HG02763 (cell line): ENCODE data around the gene SYNPR.

Experiments used
- ATAC-seq: cut with Tn5 transposase; IDR thresholded peaks from one replicate; pipeline ENCODE4 v1.9.1; 2021; ENCODE audit warnings: mild to moderate bottlenecking, moderate library complexity; ENCODE audit not compliant: unreplicated experiment

SYNPR gene

DNA sequence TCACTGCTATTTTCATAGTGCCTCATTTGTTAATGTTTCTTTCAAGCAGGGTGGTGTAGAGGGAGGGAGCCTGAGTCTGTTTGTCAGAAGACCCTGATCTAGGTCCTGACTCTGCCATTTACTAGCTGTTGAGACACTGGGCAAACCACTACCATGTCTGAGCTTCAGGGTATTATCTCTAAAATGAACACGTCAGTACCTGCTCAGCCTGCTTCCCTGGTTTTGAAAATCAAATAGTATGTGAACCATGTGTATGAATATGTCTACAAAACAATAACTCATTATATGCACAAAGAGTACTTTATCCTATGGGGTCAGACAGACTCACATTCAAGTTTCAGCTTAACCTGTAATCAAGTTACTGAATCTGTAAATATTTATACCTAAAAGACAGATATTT lies 25.1 kb downstream of the SYNPR start:
- ATAC-seq = no peak

DNA sequence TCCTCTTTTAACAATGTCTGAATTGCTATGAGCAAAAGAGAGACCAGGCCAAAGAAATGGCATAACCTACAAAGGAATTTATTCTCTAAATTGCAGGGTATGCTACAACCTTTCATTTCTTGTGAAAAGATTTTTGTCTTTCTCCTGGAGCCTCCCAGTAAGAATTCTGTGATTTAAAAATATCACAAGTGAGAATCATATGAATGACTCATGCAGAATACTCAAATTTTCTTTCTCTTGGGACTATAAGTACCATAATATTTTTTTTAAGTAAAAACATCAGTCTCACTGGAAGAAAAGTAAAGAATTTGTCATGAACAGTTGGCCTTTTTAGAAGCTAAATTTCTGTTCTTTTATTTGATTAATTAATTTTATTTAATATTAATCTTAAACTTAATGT lies 26.3 kb downstream of the SYNPR start:
- no peak for ATAC-seq

DNA sequence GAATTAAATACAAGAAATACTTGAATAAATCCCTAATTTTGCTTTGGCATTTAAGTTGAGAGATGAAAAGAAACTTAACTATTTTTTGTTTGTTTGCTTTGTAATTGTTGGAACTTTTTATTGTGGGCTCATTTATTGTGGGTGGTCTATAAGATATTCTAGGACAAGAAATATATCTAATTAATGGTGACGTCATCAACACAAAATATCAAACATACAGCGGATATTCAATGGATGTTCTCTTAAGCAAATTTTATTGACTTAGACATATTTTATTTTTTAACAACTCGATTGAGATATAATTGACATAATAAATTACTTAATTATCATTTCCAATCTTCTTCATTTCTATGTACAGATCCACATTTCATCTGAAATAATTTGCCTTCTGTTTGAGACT lies 30.0 kb downstream of the SYNPR start:
- no peak for ATAC-seq

DNA sequence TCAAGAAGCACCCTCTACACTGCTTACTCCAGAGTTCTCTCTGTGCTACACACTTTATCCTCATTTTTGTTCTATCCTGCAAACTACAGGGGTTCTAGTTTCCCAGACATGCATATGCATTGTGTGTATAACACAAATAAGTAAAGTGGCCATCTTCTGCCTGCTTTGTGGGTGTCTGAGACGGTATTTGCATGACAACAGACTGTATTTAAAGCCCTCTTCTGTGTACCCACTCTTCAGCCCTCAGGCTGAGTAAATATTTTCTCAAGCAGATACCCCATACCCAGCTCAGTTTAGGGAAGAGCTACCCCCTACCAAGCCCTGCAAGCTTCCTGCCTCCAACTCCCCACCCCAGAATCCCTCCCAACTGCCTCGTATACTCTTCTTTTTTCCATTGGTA lies 31.7 kb downstream of the SYNPR start:
- ATAC-seq = no peak

DNA sequence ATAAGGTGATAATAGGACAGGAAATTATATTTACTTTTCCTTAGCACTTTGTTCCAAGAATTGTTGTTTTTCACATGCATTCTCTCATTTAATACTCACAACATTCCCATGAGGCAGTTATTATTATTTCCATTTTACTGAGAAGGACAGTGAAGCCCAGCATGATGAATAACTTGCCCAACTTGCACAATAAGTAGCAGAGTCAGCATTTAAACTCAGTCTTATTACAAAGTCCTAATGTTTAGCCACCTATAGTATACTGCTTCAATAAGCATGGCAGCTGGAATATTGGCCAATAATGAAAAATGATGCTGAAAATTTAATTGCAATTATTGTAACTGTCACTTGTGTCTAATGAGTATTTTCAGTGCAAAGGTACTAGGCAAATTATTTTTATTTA lies 45.7 kb downstream of the SYNPR start:
- no peak for ATAC-seq

DNA sequence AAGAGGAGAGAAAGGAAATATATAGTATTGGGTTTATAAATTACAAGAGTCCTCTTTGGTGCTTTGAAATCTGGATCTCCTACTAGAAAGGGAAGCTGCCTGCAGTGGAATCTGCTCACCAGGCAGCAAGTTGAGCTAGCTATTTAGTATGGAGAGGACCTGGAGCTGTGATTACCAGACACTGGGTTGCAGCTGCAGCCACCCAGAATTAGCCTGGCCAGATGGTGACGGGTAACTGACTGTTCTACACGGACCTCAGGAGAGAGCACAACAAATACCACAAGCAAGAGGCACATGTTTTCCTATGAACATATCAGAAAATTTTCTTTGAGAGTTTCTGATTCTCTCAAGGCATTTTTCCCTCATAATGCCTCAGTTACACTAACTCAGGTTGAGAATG lies 46.5 kb downstream of the SYNPR start:
- no peak for ATAC-seq

DNA sequence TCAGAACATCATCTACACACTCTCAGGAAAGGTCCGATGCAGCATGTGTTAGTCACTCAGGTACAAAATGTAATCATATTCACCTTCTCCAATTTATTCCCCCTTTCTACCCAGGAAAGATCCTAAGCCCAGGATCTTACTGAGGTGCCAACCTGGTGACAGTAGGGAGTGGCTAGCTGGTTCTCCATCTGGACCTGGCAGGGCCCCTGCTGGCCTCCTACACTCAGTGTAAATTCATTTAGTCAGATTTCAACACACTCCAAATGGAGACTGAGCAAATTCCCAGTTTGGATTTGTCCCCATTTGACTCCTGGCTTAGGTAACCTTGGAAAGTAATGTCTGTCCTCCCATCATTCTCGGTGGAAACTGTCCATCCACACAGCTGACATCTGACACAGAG lies 47.3 kb downstream of the SYNPR start:
- no peak for ATAC-seq

DNA sequence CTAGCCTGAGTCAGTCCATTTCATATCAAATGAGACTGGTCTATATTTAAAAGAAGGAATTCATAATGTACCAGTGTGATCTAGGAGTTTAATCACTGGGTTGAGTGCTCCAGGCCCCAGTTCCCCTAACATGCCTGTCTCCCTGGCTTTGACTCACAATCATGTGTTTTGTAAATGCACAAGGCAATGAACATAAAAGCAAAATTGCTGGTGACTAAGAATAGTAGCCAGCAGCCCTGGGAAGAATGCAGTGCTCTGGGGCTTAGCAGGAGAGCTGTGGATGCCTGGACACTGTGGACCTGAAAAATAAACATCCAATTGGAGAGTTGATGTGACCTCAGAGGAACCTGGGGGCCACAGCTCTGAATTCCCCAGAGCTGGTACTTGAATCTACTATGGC lies 50.3 kb downstream of the SYNPR start:
- ATAC-seq = no peak

DNA sequence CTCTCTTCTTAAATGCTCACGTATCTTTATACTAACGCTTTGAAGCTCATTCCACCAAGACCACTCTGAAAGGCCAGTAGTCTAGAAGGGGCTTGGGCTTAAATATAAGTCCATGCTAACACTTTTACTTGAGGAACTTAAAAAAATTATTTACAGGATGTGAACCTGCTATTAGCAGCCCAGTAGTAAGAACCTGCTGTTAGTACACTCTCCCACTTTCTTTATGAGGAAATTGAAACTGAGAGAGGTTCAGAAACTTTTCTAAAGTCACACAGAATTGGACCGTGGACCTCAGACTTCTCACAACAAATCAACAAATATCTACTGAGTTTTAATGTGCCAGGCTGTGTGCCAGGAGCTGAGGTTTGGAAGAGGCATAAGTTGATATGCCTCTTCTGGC lies 53.4 kb downstream of the SYNPR start:
- ATAC-seq = no peak

DNA sequence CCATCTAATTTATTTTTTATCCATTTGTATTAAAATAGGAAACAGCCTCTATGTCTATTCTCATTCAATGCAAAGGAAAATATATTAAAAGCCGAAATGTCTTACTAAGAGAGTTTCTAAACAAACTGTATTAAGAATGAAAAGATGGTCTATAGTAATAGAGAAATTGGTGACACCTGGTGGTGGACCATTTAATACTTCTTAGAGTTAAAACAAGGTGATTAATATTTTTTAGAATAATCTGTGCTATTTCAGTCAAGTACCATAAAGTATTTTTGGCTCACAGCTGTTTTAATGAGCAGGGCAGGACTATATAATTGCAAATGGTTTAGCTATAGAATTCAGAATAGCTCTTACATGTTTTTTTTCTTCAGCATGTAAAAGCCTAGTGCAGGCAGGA lies 55.7 kb downstream of the SYNPR start:
- no peak for ATAC-seq

DNA sequence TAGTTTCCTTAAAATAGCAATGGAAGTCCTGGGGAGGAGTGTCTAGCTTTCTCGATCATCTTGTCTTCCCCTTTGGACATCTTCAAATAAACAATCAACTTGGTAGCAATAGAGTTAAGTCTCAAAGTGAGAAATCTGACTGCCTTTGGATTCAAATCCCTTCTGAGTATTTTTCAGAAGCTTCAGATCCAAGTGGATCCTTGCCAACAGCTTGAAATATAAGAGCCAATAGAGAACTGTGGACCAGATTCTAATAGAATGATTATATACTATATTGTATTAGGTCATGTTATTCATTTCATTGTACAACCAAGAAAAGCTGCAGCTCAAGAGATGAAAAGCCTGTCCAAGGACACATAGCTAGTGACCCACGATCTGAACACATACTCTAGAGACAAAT lies 60.2 kb downstream of the SYNPR start:
- no peak for ATAC-seq

DNA sequence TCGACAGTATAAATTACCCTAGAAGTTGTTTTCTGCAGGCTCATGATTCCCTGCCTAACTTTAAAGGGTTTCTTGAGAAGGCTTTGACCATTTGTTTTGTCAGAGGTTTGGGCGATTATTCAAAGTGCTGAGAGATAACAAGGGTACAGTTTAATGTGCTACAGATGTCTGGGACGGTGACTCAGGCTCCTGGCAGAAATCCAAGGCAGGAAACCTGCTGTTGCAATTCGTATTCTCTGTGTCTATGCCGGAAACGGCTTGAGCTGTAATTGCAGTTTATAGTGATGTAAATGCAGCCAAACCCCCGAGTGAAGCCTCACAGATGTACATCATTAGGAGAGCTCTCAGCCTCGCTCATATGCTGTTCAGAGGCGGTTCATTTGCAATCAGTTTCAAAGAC lies 65.6 kb downstream of the SYNPR start:
- no peak for ATAC-seq

DNA sequence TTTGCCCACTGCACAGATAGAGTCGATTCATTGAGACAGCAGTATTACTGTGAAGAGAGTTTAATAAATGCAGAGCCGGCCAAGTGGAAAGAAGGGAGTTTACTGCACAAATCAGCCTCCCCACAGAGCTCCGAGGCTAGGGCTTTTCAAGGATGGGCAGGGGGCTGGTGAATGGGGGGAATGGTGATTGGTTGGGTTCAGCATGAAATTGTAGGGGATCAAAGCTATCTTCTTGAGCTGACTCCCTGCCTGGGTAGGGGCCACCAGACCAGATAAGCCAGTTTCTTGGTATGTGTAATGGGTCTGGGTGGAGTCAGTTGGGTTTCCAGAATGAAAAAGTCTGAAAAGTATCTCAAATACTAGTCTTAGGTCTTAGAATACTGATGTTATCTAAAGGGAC lies 66.6 kb downstream of the SYNPR start:
- no peak for ATAC-seq

DNA sequence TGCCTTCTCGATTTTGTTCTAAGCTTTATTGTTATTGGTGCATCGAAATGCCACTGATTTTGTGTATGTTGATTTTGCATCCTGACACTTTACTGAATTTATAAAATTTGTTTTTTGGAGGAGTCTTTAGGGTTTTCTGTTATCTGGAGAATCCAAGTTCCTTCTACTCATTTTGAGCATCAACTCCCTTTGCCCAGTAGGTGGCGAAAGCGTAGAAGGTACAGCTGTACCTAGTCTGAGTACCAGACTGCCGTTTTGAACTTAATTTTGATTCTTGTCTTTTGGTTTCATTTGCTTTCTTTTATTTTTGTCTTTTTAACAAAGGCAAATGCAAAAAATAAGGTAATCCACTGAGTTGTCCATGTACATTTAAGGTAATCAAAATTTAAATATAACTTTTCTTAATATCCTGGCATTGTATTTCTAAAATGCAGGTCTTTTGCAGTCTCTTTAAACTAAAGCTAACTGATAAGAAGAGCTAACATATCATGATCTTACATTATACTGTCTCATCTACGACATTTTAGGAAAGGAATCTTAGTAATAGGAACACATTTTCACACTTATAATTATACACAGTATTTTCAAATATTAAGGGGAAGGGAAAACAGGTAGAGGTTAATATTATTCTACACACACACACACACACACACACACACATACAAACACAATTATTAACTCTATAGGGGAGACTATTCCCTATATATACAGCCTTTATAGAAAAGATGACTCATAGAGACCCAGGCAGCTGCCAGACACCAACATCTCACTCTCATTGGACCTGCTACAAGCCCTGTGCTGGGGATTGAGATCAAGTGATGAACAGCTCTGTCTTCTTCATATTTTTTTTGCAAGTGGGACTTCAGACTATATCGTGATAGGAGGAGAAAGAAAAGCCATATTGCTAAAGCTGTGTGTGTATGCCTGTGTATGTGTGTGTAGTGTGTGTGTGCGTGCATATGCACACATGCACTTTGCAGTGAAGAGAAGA lies 71.8 kb downstream of the SYNPR start:
- ATAC-seq = no peak

DNA sequence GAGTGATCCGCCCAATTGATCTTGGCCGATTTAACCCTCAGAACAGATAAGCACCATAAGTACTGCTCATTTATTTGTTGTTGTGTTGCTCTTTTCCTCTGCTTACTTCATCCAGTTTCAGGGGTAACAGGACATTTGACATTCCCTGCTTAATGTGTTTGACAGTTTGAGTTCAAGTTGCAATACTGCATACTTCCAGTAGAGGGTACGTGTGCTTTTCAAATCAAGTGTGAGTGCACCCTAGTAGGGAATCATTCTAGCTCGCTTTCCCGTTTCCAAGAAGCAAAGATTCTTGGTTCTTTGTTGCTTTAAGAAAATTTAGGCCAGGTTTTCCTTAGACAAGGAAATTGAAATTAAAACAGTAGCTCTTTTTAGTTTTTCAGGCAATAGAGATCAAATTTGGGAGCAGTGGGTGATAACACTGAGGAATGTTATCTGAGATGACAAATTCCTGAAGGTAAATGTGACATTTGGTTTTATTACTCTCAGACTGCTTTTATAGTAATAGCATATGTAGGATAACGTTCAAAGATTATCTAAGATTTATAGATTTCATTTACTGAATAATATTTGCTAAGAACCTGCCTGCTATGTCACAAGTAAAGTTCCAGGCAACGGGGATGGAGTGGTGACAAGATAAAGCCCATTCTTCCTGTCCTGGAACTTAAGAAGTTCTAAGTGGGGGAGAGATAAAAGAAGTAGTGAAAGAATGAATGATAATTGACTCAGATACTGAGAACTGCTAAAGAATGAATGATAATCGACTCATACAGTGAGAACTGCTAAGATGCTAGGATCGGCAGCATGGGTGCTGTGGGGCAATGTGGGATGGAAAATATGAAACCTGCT lies 73.3 kb downstream of the SYNPR start:
- peak; percentile 58 for ATAC-seq

DNA sequence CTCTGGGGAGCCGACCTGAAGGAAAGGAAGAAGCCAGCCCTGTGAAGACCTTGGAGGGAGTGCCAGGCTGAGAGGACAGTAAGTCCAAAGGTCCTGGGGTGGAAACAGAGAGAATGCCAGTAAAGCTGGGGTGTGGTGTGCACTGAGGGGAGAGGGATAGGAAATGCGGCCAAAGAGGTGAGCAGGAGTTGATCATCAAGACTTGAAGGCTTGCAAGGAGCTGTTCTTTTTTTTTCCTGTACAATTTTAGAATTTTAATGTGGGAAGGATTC lies 73.8 kb downstream of the SYNPR start:
- ATAC-seq = no peak

DNA sequence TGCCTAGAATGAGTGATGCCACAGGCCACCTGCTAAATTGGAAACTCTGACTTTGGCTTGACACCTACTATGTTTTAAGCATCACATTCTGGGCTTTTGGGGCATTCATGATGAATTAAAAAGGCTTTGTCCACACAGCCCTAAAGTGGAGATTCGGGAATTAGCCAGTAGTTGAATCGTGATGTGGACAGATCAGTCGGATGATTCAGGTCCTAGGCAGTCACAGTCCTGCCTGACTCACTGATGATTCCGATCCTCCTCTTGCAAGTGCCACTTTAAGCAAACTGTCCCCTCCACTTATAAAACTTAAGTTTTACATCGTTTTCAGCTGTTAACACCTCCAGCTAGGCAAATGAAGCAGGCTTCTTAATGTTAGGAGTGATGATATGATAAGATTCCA lies 75.3 kb downstream of the SYNPR start:
- no peak for ATAC-seq

DNA sequence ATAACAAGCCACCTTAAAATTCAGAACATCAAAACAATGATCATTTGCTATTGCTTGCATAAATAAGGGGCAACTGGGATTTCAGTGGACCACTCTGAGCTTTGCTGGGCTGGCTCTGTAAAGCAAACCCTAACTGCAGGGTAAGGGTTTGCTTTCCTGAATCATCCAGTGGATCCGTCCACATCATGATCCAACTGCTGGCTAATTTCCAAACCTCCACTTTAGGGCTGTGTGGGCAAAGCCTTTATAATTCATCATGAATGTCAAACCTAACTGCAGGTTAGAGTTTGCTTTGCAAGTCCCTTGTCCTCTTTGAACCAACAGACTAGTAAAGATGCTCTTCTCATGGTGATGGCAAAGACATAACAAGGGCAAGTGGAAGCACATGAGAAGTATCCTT lies 76.1 kb downstream of the SYNPR start:
- no peak for ATAC-seq

DNA sequence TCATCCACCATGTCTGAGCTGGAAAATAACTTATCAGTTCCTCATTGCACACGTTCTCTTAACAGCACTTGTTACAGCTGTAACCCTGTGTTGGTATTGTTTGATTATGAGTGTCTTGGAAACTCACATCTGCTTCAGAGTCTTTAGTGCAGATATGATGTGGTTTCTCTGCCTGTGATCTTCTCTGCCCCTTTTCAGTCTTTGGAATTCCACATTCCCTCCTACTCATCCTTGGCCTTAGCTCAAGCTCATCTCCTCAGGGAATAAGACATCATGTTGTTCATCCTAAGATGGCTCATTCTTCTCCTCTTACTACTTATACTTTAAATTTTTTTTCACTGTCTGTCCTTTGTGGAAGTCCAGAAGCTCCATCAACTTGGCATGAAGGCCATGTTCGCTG lies 77.7 kb downstream of the SYNPR start:
- no peak for ATAC-seq

DNA sequence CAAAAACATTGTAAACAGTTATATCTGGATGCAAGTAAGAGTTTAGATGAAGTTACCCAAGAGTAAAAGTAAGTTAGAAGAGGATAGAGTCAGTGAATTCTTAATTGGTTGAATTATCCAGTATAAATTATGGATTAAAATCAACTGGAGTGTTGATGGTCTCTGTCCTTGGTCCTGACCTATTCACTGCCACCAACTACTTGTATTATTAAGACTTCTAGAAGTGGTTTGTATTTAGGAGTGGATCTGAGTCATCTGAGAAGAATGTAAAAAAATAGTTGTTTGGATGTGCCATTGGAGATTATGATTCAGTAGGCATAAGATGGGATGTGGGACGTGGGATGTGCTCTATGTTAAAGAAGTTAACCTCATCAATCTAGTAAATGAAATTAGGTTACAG lies 86.4 kb downstream of the SYNPR start:
- ATAC-seq = no peak

DNA sequence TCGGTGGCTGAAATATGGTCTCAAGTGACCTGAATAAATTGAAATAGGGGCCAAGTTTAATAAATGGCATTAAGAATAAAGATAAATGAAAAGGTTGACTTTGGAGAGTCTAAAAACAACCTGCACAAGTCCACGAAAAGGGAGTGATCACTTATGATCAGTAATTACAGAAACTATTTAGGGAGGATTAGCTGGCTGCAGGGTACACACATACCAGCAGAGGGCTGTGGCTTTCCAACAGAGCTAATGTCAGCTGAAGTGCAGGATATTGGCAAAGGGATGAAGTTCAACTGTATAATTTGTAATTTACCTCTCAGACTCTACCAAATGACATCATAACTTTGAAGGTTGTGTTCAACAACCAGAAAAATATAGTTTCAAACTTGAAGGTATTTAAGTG lies 86.8 kb downstream of the SYNPR start:
- no peak for ATAC-seq

DNA sequence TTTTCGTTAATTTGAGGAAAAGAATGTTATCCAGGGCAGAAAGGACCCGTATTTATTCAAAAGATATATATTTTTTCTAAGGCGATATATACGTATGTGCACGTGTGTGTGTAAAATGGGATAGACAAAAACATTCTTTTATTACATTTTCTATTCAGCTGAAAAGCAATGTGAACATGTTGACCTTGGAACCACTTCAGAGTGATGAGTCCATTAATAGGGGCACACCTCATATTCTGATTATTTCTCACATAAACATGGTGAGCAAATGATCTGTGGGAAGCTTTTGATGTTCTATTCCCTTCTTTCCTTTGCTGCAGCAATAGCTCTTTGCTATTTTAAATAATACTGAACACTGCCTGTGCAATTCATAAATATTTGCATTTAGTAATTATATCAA lies 87.6 kb downstream of the SYNPR start:
- ATAC-seq = no peak
